ENCODE data around the gene MIOX. TPM values are rescaled to one million over a fixed set of nuclear protein-coding genes. Genes with fewer than 3 reads are reported as not detected.

The MIOX gene
- total and polyA plus RNA-seq, 2 donors (not counting 3 experiments of a cell fraction or from before 2014, with no cell fraction given): not detected

DNA sequence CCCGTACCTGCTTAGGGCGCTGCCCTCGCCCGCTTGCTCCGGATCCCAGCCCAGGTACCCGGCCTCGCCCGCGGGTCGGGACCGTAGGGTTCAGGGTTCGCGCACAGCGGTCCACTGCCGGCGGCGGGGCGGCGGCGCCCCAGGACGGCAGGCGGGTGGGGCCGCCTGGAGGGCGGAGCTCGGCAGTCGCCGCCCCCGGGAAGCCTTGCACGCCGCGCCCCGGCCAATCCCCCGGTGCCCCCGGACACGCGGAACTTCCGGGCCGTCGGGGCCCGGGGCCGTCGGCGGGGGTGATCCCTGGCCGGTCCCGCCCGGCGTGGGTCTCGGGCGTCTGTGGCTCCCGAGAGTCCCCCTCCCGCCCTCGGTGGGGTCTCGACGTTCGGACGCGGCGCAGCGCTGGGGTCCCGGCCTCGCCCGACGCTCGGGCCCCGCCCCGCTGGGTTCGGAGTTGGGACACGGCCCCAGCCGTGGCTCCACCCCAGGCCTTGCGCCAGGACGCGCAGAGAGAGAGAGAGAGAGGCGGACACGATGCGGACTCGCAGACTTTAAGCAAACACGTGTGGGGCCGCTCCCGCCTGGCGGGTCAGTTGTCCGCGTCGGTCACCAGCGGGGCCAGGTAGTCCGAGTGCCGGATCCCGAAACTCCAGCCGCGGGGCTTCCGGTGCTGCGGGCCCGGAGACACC is 43.4 kb downstream of the MIOX start, which contains the start of gene TYMP:
TSS of gene TYMP (minus strand) at position 116 of the 683 bp plus-strand sequence. CDS start 303 bp downstream, outside the sequence.
- Histone ChIP-seq H3K27ac (ENCODE audit: insufficient read depth, low read depth, low read length) (no peak within 1 kb of the TSS), H3K79me2 (ENCODE audit: control insufficient read depth, insufficient read depth, low read length) (no peaks in the 10 kb centered on the region), H3K27me3 (ENCODE audit: control insufficient read depth in 2 of 2, insufficient read depth in 2 of 2, low read length in 2 of 2) (peaks cover 3 to 13% of the 10 kb centered on the region in 2 experiments), H3K4me1 (ENCODE audit: control insufficient read depth, extremely low read depth, insufficient read depth, low read length) (peaks cover 23% of the 10 kb centered on the region), H3K9ac (replicated peaks; ENCODE audit: extremely low read depth, insufficient read depth, low read length) (no peak within 1 kb of the TSS), H3K4me2 (ENCODE audit: insufficient read depth, low read length) (peak within 1 kb of the TSS; percentile 72), H3K9me3 (replicated peaks; ENCODE audit: control insufficient read depth, insufficient read depth, low read length) (no peaks in the 10 kb centered on the region), H3K4me3 (replicated peaks in 1 of 3; ENCODE audit: insufficient read depth in 1 of 3, low read depth in 1 of 3, low read length in 3 of 3) (peak within 1 kb of the TSS in 1 of 3 experiments; percentile 14), H2AFZ (ENCODE audit: low read depth, low read length) (peak within 1 kb of the TSS; percentile 62), H3K36me3 (ENCODE audit: control insufficient read depth in 2 of 2, extremely low read depth in 1 of 2, insufficient read depth in 2 of 2, low read length in 2 of 2) (no peaks in the 10 kb centered on the region), H3K9me1 (replicated peaks; ENCODE audit: control insufficient read depth, extremely low read depth, insufficient read depth, low read length) (no peaks in the 10 kb centered on the region), H4K20me1 (replicated peaks; ENCODE audit: control insufficient read depth, extremely low read depth, insufficient read depth, low read length) (no peaks in the 10 kb centered on the region)
- dilution Hi-C loops (cut with MboI; ENCODE audit: extremely low pct_ligation_motif_present, low sequenced_read_pairs): no loop called here
- no peak for DNase-seq (ENCODE audit: low read depth, low spot score)
- FAIRE-seq: no peak
- TF ChIP-seq MYC (IDR thresholded peaks at IDR 0.05; ENCODE audit: low read depth, low read length) (no peak), JUN (IDR thresholded peaks at IDR 0.05; ENCODE audit: borderline replicate concordance, insufficient read depth, insufficient read length, low read depth) (no peak), EZH2 (IDR thresholded peaks at IDR 0.05; ENCODE audit: borderline replicate concordance, low read depth, low read length, severe bottlenecking) (no peak), GATA2 (IDR thresholded peaks at IDR 0.05; ENCODE audit: insufficient read depth, insufficient read length, low read depth, low read length) (no peak), FOS (IDR thresholded peaks at IDR 0.05; ENCODE audit: borderline replicate concordance, insufficient read depth, low read length) (no peak), POLR2AphosphoS5 (IDR thresholded peaks at IDR 0.05; ENCODE audit: insufficient read depth, low read depth, low read length) (no peak), POLR2A (IDR thresholded peaks at IDR 0.05; ENCODE audit: low read depth, low read length) (no peak)
- TF ChIP-seq, protein P1, sequence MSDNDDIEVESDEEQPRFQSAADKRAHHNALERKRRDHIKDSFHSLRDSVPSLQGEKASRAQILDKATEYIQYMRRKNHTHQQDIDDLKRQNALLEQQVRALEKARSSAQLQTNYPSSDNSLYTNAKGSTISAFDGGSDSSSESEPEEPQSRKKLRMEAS (IDR thresholded peaks at IDR 0.05; ENCODE audit: insufficient read depth, insufficient read length): no peak
- TF ChIP-seq, protein P2, sequence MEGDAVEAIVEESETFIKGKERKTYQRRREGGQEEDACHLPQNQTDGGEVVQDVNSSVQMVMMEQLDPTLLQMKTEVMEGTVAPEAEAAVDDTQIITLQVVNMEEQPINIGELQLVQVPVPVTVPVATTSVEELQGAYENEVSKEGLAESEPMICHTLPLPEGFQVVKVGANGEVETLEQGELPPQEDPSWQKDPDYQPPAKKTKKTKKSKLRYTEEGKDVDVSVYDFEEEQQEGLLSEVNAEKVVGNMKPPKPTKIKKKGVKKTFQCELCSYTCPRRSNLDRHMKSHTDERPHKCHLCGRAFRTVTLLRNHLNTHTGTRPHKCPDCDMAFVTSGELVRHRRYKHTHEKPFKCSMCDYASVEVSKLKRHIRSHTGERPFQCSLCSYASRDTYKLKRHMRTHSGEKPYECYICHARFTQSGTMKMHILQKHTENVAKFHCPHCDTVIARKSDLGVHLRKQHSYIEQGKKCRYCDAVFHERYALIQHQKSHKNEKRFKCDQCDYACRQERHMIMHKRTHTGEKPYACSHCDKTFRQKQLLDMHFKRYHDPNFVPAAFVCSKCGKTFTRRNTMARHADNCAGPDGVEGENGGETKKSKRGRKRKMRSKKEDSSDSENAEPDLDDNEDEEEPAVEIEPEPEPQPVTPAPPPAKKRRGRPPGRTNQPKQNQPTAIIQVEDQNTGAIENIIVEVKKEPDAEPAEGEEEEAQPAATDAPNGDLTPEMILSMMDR (IDR thresholded peaks at IDR 0.05; ENCODE audit: extremely low read depth in 1 of 2, insufficient read depth in 1 of 2, low read depth in 1 of 2, low read length in 2 of 2): no peak
- POLR2A ChIA-PET: no interaction called here
- intact Hi-C loops (cut with micrococcal nuclease): no loop called here
- BruUV-seq (replicated peaks): no TSS peak
- CTCF ChIA-PET: interaction anchor here (0.6 kb wide), 1 partner anchor 532 kb away, joined by 5 read pairs; no protein-coding TSS in a partner anchor
